Measurements from ENCODE around the gene C4A.
"Not testable (repeated sequence)": the region's sequence is repeated elsewhere in the genome, so short reads cannot be mapped to it uniquely, and the experiment has no call there.

DNA sequence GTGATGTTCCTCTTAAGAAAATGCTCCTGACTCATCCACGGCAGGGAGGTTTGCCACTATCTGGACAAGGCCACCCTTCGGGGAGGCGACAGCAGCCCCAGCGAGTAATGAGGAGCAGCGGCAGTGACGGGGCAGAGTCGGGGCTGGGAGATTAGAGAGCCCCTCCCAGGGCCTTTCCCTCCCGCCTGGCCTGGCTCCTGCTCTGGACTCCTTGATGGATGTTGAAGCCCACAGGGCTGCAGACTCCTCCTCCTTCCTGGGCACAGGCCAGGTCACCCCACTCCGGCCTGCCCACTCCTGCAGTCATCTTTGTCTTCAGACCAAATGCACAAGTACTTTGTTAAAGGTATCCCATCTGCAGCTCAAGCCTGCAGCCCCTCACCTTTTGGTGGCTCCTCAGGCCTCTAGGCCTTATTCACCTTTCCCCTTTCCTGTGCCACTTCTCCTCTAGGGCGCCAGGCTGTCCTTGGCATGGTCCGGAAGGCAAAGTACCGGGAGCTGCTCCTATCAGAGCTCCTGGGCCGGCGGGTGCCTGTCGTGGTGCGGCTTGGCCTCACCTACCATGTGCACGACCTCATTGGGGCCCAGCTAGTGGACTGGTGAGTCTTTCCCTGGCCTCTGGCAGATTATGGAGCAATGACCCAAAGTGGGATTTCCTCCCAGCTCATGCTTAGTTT, 31.2 kb downstream of the C4A start:
- not testable (repeated sequence) for TF ChIP-seq EZH2 (IDR thresholded peaks at IDR 0.05; ENCODE audit: borderline replicate concordance, control insufficient read depth, low read depth, low read length); YBX1 (IDR thresholded peaks at IDR 0.05); BRCA1 (IDR thresholded peaks at IDR 0.05; ENCODE audit: low read depth, low read length); ZNF274 (IDR thresholded peaks at IDR 0.05; ENCODE audit: insufficient read depth, insufficient read length); POLR2AphosphoS5 (IDR thresholded peaks at IDR 0.05; ENCODE audit: low read length); SUPT20H (IDR thresholded peaks at IDR 0.05; ENCODE audit: borderline replicate concordance, control insufficient read depth, low read depth, low read length); RFX5 (IDR thresholded peaks at IDR 0.05; ENCODE audit: low read depth, low read length); RUNX3 (IDR thresholded peaks at IDR 0.05; ENCODE audit: low read length); ZZZ3 (IDR thresholded peaks at IDR 0.05; ENCODE audit: control insufficient read depth, insufficient read length, low read depth); RCOR1 (conservative IDR thresholded peaks at IDR 0.05; ENCODE audit: low read depth, low read length); ELK1 (IDR thresholded peaks at IDR 0.05; ENCODE audit: low read depth, low read length)
- TF ChIP-seq, protein P1, sequence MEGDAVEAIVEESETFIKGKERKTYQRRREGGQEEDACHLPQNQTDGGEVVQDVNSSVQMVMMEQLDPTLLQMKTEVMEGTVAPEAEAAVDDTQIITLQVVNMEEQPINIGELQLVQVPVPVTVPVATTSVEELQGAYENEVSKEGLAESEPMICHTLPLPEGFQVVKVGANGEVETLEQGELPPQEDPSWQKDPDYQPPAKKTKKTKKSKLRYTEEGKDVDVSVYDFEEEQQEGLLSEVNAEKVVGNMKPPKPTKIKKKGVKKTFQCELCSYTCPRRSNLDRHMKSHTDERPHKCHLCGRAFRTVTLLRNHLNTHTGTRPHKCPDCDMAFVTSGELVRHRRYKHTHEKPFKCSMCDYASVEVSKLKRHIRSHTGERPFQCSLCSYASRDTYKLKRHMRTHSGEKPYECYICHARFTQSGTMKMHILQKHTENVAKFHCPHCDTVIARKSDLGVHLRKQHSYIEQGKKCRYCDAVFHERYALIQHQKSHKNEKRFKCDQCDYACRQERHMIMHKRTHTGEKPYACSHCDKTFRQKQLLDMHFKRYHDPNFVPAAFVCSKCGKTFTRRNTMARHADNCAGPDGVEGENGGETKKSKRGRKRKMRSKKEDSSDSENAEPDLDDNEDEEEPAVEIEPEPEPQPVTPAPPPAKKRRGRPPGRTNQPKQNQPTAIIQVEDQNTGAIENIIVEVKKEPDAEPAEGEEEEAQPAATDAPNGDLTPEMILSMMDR (IDR thresholded peaks at IDR 0.05 in 2 of 3, conservative IDR thresholded peaks at IDR 0.05 in 1 of 3; ENCODE audit: control insufficient read depth in 2 of 3, extremely low read depth in 1 of 3, insufficient read depth in 1 of 3, low read depth in 3 of 3, low read length in 3 of 3), result not testable (repeated sequence)
- TF ChIP-seq, protein P2, sequence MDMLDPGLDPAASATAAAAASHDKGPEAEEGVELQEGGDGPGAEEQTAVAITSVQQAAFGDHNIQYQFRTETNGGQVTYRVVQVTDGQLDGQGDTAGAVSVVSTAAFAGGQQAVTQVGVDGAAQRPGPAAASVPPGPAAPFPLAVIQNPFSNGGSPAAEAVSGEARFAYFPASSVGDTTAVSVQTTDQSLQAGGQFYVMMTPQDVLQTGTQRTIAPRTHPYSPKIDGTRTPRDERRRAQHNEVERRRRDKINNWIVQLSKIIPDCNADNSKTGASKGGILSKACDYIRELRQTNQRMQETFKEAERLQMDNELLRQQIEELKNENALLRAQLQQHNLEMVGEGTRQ (IDR thresholded peaks at IDR 0.05; ENCODE audit: borderline replicate concordance, low read depth, low read length), result not testable (repeated sequence)

Data from GM12878 (cell line).